H54 (cell line): ENCODE measurements around the gene PRPF40A.

ENCODE experiments used
- DNase-seq: peaks from one replicate; pipeline ENCODE4 v3.0.0; 2011; ENCODE audit warnings: low spot score, mixed read lengths; ENCODE audit not compliant: insufficient read length
- FAIRE-seq: peaks from 3 replicates; lab custom pipeline; 2011; peaks lifted over from hg19 to GRCh38; lab: Jason Lieb, UNC
- POLR2A ChIP-seq: IDR thresholded peaks from 2 replicates; pipeline ENCODE4 v1.6.1; 2011; ENCODE audit warnings: low read depth, mild to moderate bottlenecking, low read length

Gene PRPF40A

DNA sequence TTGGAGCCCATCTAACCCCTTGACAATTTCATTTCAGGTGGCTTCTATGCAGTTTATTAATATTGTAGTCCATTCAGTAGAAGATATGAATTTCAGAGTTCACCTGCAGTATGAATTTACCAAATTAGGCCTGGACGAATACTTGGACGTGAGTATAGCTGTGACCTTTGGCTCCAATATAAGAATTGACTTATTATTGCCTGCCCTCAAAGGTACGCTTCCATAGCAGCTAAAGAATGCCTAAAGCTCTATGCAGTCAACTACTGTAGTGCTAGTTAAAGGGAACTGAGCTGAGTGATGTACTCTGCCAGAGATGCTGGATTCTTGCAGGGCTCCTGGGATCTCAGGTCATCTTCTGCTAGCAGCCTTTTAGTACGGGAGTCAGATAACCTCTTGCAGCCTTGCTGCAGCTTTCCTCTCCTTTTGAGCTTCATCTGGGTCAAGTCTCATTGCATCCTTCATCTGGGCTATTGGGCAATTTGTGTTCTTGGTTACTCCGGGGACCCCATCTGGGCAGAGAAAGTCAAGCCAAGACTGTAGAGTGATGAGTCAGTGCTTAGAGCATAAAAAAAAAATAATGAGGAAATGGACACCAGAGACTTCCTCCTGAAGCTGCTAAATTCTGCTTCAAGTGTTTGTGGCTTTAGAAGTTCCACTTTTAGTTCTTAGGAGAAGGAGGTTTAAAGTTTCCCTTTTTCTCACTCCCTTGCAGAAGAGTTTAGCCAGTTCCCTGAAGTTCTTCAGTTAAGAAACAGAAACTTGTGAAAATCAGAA is 105.6 kb downstream of the PRPF40A start:
- DNase-seq (peak; percentile 9), FAIRE-seq (peak; percentile 91)
- no peak for TF ChIP-seq POLR2A

GRCh38 chr2:152609699-152610098 is 107.6 kb downstream of the PRPF40A start:
- FAIRE-seq (no peak), DNase-seq (no peak)
- TF ChIP-seq POLR2A: no peak

DNA sequence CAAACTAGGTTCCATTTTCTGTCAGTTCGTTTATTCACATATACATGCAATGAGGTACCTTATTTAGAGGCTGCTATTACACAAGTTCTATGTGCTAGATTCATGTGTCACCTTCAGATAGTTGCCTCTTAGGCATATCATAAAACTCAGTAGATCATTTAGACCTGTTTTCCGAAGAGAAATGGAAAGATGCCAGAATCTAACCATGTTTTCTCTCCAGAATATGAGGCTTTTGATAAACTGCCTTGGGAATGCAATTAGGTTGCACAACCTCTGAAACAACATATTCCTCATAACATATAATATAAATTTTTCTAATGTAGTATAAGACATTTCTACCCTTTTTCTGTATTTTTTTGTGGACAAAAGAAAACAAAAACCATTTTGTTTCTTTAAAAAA is 108.1 kb downstream of the PRPF40A start:
- FAIRE-seq (no peak), DNase-seq (no peak)
- TF ChIP-seq POLR2A: no peak

- TF ChIP-seq POLR2A: no peak
- FAIRE-seq: no peak
Observed at GRCh38 chr2:152607793-152608300, 109.4 kb downstream of the PRPF40A start.

DNA sequence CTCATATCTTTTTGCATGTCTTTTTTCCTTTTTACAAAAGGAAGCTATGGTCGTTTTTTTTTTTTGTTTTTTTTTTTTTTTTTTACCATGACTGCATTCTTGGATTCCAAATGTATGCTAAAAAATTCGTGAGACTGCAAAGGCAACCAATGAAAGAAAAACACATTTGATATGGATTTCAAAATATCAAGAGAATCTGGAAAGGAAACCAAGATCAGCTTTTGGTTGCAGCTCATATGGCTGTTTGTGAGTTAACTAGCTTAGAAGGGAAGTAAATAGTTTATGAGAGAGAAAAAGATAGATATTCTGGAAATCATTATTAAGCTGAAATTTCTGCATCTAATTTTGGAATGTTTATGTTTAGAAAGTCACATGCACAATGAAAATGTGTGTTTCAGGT is 110.3 kb downstream of the PRPF40A start:
- no peak for DNase-seq
- no peak for FAIRE-seq
- TF ChIP-seq POLR2A: no peak

More at GRCh38 chr2:152607793-152608300, 109.4 kb downstream of the PRPF40A start:
- DNase-seq: no peak

DNA sequence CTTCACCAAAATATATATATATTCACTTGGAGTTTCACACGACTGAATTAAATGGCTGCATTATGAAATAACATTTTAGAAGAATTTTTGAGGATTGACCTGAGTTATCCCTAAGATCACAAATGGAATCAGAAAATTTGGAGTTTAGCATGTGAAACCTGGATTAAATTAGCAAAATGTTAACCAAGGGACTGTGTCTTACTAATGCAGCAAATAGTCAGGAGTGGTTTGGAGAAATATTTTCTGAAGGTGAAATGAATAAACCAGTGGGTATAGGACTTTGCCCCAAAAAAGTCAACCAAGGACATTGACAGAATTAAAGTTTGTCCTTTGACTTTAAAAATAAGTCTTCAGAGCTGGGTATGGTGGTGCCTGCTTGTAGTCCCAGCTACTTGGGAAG is 111.2 kb downstream of the PRPF40A start:
- no peak for DNase-seq
- no peak for FAIRE-seq
- TF ChIP-seq POLR2A: no peak

DNA sequence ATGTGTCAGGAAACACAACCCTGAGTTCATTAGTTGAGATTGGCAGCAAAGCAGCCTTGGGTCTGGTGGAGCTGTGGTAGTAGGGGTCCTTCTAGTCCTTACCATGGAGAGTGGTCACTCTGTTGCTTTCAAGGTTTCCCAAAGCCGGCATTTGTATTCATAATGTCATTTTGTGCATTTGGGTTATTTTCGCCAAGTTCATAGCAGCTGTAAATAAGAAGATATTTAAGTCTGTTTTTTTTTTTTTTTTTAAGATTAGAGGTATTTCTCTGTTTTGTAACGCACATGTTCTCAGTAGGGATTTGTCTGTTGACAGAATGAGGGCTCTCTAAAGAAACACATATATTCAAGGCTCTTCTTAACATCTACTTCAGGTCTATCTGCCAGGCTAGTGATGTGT is 114.1 kb downstream of the PRPF40A start:
- no peak for TF ChIP-seq POLR2A
- DNase-seq: no peak
- no peak for FAIRE-seq

- DNase-seq (no peak), FAIRE-seq (no peak)
- no peak for TF ChIP-seq POLR2A
Observed at GRCh38 chr2:152602750-152603149, 114.5 kb downstream of the PRPF40A start.
